Panc1 (cell line): Measurements from ENCODE around the gene GFY.

Experiments used
- POLR2AphosphoS5 ChIP-seq: IDR thresholded peaks from 2 replicates; pipeline ENCODE4 v1.6.1; 2012; ENCODE audit warnings: mild to moderate bottlenecking, low read depth, low read length, moderate library complexity
- TF ChIP-seq, protein P1 (sequence below): fragments of 450-650 bp; IDR thresholded peaks from 2 replicates; pipeline ENCODE4 v1.5.1; 2017; ENCODE audit warnings: mild to moderate bottlenecking
- TF ChIP-seq, protein P2 (sequence below), 2 experiments: IDR thresholded peaks; 2 replicates each; pipeline ENCODE4 v1.6.1; 2011 to 2012; ENCODE audit warnings: low read depth in 2 of 2, control low read depth in 1 of 2, low read length in 1 of 2, mild to moderate bottlenecking in 1 of 2, moderate library complexity in 1 of 2; ENCODE audit not compliant: insufficient read depth in 1 of 2

DNA sequence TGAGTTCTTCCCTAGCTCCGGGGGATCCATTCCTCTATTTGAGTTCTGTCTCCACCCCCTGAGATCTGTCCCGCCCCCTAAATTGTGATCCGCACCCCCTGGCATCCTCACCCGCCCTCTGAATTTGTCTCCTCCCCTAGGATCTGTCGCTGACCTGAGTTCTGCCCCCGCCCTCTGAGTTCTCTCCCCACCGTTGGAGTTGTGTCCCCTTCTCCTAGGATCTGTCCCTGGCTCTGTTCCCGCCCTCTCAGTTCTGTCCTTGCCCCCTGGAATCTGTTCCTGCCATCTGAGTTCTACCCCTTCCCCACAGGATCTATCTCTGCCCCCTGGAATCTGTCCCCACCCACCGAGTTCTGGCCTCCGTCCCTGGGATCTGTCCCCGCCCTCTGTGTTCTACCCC, 17.2 kb downstream of the GFY start:
- TF ChIP-seq POLR2AphosphoS5: no peak
- TF ChIP-seq, protein P1, sequence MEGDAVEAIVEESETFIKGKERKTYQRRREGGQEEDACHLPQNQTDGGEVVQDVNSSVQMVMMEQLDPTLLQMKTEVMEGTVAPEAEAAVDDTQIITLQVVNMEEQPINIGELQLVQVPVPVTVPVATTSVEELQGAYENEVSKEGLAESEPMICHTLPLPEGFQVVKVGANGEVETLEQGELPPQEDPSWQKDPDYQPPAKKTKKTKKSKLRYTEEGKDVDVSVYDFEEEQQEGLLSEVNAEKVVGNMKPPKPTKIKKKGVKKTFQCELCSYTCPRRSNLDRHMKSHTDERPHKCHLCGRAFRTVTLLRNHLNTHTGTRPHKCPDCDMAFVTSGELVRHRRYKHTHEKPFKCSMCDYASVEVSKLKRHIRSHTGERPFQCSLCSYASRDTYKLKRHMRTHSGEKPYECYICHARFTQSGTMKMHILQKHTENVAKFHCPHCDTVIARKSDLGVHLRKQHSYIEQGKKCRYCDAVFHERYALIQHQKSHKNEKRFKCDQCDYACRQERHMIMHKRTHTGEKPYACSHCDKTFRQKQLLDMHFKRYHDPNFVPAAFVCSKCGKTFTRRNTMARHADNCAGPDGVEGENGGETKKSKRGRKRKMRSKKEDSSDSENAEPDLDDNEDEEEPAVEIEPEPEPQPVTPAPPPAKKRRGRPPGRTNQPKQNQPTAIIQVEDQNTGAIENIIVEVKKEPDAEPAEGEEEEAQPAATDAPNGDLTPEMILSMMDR: no peak
- TF ChIP-seq, protein P2, sequence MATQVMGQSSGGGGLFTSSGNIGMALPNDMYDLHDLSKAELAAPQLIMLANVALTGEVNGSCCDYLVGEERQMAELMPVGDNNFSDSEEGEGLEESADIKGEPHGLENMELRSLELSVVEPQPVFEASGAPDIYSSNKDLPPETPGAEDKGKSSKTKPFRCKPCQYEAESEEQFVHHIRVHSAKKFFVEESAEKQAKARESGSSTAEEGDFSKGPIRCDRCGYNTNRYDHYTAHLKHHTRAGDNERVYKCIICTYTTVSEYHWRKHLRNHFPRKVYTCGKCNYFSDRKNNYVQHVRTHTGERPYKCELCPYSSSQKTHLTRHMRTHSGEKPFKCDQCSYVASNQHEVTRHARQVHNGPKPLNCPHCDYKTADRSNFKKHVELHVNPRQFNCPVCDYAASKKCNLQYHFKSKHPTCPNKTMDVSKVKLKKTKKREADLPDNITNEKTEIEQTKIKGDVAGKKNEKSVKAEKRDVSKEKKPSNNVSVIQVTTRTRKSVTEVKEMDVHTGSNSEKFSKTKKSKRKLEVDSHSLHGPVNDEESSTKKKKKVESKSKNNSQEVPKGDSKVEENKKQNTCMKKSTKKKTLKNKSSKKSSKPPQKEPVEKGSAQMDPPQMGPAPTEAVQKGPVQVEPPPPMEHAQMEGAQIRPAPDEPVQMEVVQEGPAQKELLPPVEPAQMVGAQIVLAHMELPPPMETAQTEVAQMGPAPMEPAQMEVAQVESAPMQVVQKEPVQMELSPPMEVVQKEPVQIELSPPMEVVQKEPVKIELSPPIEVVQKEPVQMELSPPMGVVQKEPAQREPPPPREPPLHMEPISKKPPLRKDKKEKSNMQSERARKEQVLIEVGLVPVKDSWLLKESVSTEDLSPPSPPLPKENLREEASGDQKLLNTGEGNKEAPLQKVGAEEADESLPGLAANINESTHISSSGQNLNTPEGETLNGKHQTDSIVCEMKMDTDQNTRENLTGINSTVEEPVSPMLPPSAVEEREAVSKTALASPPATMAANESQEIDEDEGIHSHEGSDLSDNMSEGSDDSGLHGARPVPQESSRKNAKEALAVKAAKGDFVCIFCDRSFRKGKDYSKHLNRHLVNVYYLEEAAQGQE (IDR thresholded peaks at IDR 0.05; ENCODE audit: insufficient read depth in 1 of 2, low read depth in 2 of 2, low read length in 1 of 2): no peak
